ENCODE results near the gene FAM241A. TPM values are rescaled to one million over a fixed set of nuclear protein-coding genes. Genes with fewer than 3 reads are reported as not detected.

Gene FAM241A
- total RNA-seq, 8 experiments from 2014 or later = 0.46 to 2.3 (median 0.71) TPM

- no peak for ATAC-seq (replicated peaks in 6 of 8)
- in situ Hi-C loops (cut with MboI; ENCODE audit: low pct_unique_long_range_greater_than_20kb in 2 of 9, low sequenced_read_pairs in 9 of 9, unreplicated experiment in 9 of 9) = loop anchor here in 4 of 9 experiments (10.0 to 25.0 kb wide), 3 partner anchors 99 to 141 kb away; partner anchors contain the start of gene FAM241A (in 1 of the 4)
- WGBS, 10 experiments = 72 to 100% (median 92%) methylated on average over 1 to 2 of the region's 2 CpGs; no CpG with 5 or more reads in 1 of the 10 experiments
- Histone ChIP-seq H3K4me3 (no peak overlapping the region), H3K4me1 (replicated peaks in 1 of 2) (peaks cover 8 to 10% of the 10 kb centered on the region in 2 donors), H3K27ac (no peak overlapping the region)
These were observed 90.8 kb downstream of the FAM241A start for GRCh38 chr4:112236040-112236439.

GRCh38 chr4:112238833-112239232, 93.6 kb downstream of the FAM241A start:
- peaks cover 2 to 5% of the 10 kb centered on the region in 2 donors for H3K4me1 ChIP-seq (replicated peaks in 1 of 2)
- no peak overlapping the region for H3K27ac ChIP-seq
- 86 to 100% (median 98%) methylated on average over 1 to 2 of the region's 2 CpGs for WGBS, 10 experiments
- no peak overlapping the region for H3K4me3 ChIP-seq
- ATAC-seq (replicated peaks in 6 of 8) = no peak
- in situ Hi-C loops (cut with MboI; ENCODE audit: low pct_unique_long_range_greater_than_20kb in 2 of 9, low sequenced_read_pairs in 9 of 9, unreplicated experiment in 9 of 9) = loop anchor here in 4 of 9 experiments (10.0 to 25.0 kb wide), 3 partner anchors 102 to 144 kb away; partner anchors contain the start of gene FAM241A (in 1 of the 4)

Other genes with a start within 250 kb of the FAM241A start
- gene AP1AR, start 86.3 kb downstream of the FAM241A start, total RNA-seq = 10 to 100 TPM; 21.1 to 31.4 (median 23.8) TPM
- 1 to 10 TPM; 1.7 to 8.6 (median 4.6) TPM for gene TIFA, start 140.4 kb downstream of the FAM241A start, total RNA-seq
- 10 to 100 TPM in 5 of 8 experiments, 1 to 10 TPM in 3; 3.9 to 28.0 (median 14.9) TPM for gene ALPK1, start 151.9 kb downstream of the FAM241A start, total RNA-seq

Data from motor neuron (in vitro differentiated cells).